Stimulated activated naive B cell treated with anti-CD40 and anti-IgM and Interleukin-4, amounts not matched to agents 10 μg/mL and 1 μg/mL and 100 μg/mL, for 72 hours (primary cell): Measurements from ENCODE around the gene NPIPA1.
"Not testable (repeated sequence)": the region's sequence is repeated elsewhere in the genome, so short reads cannot be mapped to it uniquely, and the experiment has no call there.

ENCODE experiments used
- ATAC-seq, 2 donors: fragments of 150-1000 bp; cut with Tn5 transposase; replicated peaks; 2 replicates each; pipeline ENCODE4 v1.10.0; 2021; ENCODE audit warnings: moderate library complexity in 1 of 2
- DNase-seq: peaks from one replicate; pipeline ENCODE4 v3.0.0; 2021
- H3K27ac Mint-ChIP-seq: one replicate; pipeline ENCODE4 v1.8.0; 2022; ENCODE audit warnings: mild to moderate bottlenecking, mixed read lengths
- H3K27me3 Mint-ChIP-seq, 2 donors: one replicate each; pipeline ENCODE4 v1.8.0; 2022; ENCODE audit warnings: mixed read lengths in 2 of 2
- H3K36me3 Mint-ChIP-seq, 2 donors: one replicate each; pipeline ENCODE4 v1.8.0; 2022; ENCODE audit warnings: mixed read lengths in 2 of 2, mild to moderate bottlenecking in 1 of 2
- H3K4me1 Mint-ChIP-seq, 2 donors: one replicate each; pipeline ENCODE4 v1.8.0; 2022; ENCODE audit warnings: mixed read lengths in 2 of 2, mild to moderate bottlenecking in 1 of 2
- H3K4me3 Mint-ChIP-seq, 2 donors: one replicate each; pipeline ENCODE4 v1.8.0; 2022; ENCODE audit warnings: mild to moderate bottlenecking in 2 of 2, mixed read lengths in 2 of 2, moderate library complexity in 1 of 2
- H3K9me3 Mint-ChIP-seq, 2 donors: one replicate each; pipeline ENCODE4 v1.8.0; 2022; ENCODE audit warnings: mixed read lengths in 2 of 2, mild to moderate bottlenecking in 1 of 2

The NPIPA1 gene

GRCh38 chr16:14958970-14959369, 21.7 kb downstream of the NPIPA1 start:
- Mint-ChIP-seq H3K27me3 (peaks cover 13 to 21% of the 10 kb centered on the region in 2 donors), H3K9me3 (peaks cover 4% of the 10 kb centered on the region in 2 donors), H3K27ac (no peak overlapping the region), H3K4me3 (no peak overlapping the region), H3K36me3 (peaks cover 4% of the 10 kb centered on the region in 2 donors), H3K4me1 (peaks cover 0 to 5% of the 10 kb centered on the region in 2 donors)
- no peak for DNase-seq
- no peak for ATAC-seq

GRCh38 chr16:14961405-14962186, 24.4 kb downstream of the NPIPA1 start:
- H3K27ac Mint-ChIP-seq: no peak overlapping the region
- DNase-seq (no peak), ATAC-seq (no peak)
- peaks cover 18 to 27% of the 10 kb centered on the region in 2 donors for H3K27me3 Mint-ChIP-seq
- H3K9me3 Mint-ChIP-seq: peaks cover 4% of the 10 kb centered on the region in 2 donors
- H3K4me1 Mint-ChIP-seq: no peaks in the 10 kb centered on the region
- H3K4me3 Mint-ChIP-seq: no peak overlapping the region
- H3K36me3 Mint-ChIP-seq: peaks cover 4% of the 10 kb centered on the region in 2 donors

- H3K9me3 Mint-ChIP-seq: peaks cover 4% of the 10 kb centered on the region in 2 donors
- H3K27ac Mint-ChIP-seq: no peak overlapping the region
- DNase-seq (no peak), ATAC-seq (no peak)
- no peaks in the 10 kb centered on the region for H3K4me1 Mint-ChIP-seq
- H3K27me3 Mint-ChIP-seq: peaks cover 18 to 27% of the 10 kb centered on the region in 2 donors
- no peak overlapping the region for H3K4me3 Mint-ChIP-seq
- H3K36me3 Mint-ChIP-seq: peaks cover 4% of the 10 kb centered on the region in 2 donors
These were observed 26.3 kb downstream of the NPIPA1 start for GRCh38 chr16:14963281-14964173.

- no peak for ATAC-seq
- H3K4me1 Mint-ChIP-seq: no peaks in the 10 kb centered on the region
- peaks cover 18 to 27% of the 10 kb centered on the region in 2 donors for H3K27me3 Mint-ChIP-seq
- peaks cover 4% of the 10 kb centered on the region in 2 donors for H3K9me3 Mint-ChIP-seq
- H3K4me3 Mint-ChIP-seq: no peak overlapping the region
- peaks cover 4% of the 10 kb centered on the region in 2 donors for H3K36me3 Mint-ChIP-seq
- H3K27ac Mint-ChIP-seq: no peak overlapping the region
- DNase-seq: no peak
These were observed 28.1 kb downstream of the NPIPA1 start for GRCh38 chr16:14965328-14965727.

GRCh38 chr16:14969795-14970194, 32.6 kb downstream of the NPIPA1 start:
- H3K27ac Mint-ChIP-seq, H3K9me3 Mint-ChIP-seq, H3K4me3 Mint-ChIP-seq, H3K36me3 Mint-ChIP-seq, ATAC-seq, H3K27me3 Mint-ChIP-seq, DNase-seq, H3K4me1 Mint-ChIP-seq: not testable (repeated sequence)

- H3K4me3 Mint-ChIP-seq, DNase-seq, H3K27me3 Mint-ChIP-seq, ATAC-seq, H3K36me3 Mint-ChIP-seq, H3K9me3 Mint-ChIP-seq: not testable (repeated sequence)
- Mint-ChIP-seq H3K4me1 (peaks cover 8 to 12% of the 10 kb centered on the region in 2 donors), H3K27ac (peak overlapping the region; percentile 0)
These were observed 34.5 kb downstream of the NPIPA1 start for GRCh38 chr16:14971621-14972228.

GRCh38 chr16:14973785-14974322, 36.6 kb downstream of the NPIPA1 start:
- not testable (repeated sequence) for H3K9me3 Mint-ChIP-seq, ATAC-seq, H3K27me3 Mint-ChIP-seq, H3K36me3 Mint-ChIP-seq, DNase-seq
- Mint-ChIP-seq H3K4me3 (peak overlapping the region in 1 of 2 donors; percentile 50), H3K4me1 (peaks cover 13 to 20% of the 10 kb centered on the region in 2 donors), H3K27ac (peak overlapping the region; percentile 51)

GRCh38 chr16:14974331-14974655, 37.0 kb downstream of the NPIPA1 start:
- peak overlapping the region; percentile 93 for H3K27ac Mint-ChIP-seq
- ATAC-seq: peak in 1 of 2 donors; percentile 2
- not testable (repeated sequence) for H3K27me3 Mint-ChIP-seq, DNase-seq, H3K9me3 Mint-ChIP-seq, H3K36me3 Mint-ChIP-seq
- peak overlapping the region; percentile 90 for H3K4me3 Mint-ChIP-seq
- H3K4me1 Mint-ChIP-seq: peaks cover 15 to 22% of the 10 kb centered on the region in 2 donors

- H3K4me1 Mint-ChIP-seq: peaks cover 15 to 28% of the 10 kb centered on the region in 2 donors
- not testable (repeated sequence) for H3K9me3 Mint-ChIP-seq, H3K27me3 Mint-ChIP-seq, H3K36me3 Mint-ChIP-seq
- DNase-seq (peak; percentile 99), ATAC-seq (peak; percentile 95 to 97)
- H3K4me3 Mint-ChIP-seq: peak within 1 kb of the TSS; percentile 90
- peak within 1 kb of the TSS; percentile 93 for H3K27ac Mint-ChIP-seq
These were observed 37.6 kb downstream of the NPIPA1 start, which contains the start of gene PDXDC1 for GRCh38 chr16:14974656-14975417. TSS of gene PDXDC1 (plus strand) at chr16:14975026. CDS start at chr16:14975200, 174 bp downstream.

- H3K27me3 Mint-ChIP-seq, H3K36me3 Mint-ChIP-seq, H3K9me3 Mint-ChIP-seq: not testable (repeated sequence)
- H3K27ac Mint-ChIP-seq: peak overlapping the region; percentile 93
- peak overlapping the region; percentile 90 for H3K4me3 Mint-ChIP-seq
- DNase-seq: peak; percentile 39
- H3K4me1 Mint-ChIP-seq: peaks cover 17 to 28% of the 10 kb centered on the region in 2 donors
- ATAC-seq: peak; percentile 25 to 35
These were observed 38.4 kb downstream of the NPIPA1 start for GRCh38 chr16:14975418-14976194.

GRCh38 chr16:14976971-14977736, 39.9 kb downstream of the NPIPA1 start:
- not testable (repeated sequence) for H3K36me3 Mint-ChIP-seq, H3K27me3 Mint-ChIP-seq, ATAC-seq, H3K9me3 Mint-ChIP-seq, DNase-seq
- peak overlapping the region in 1 of 2 donors; percentile 41 for H3K4me3 Mint-ChIP-seq
- H3K4me1 Mint-ChIP-seq: peaks cover 20 to 36% of the 10 kb centered on the region in 2 donors
- peak overlapping the region; percentile 25 for H3K27ac Mint-ChIP-seq

GRCh38 chr16:14978281-14978680, 41.0 kb downstream of the NPIPA1 start:
- H3K36me3 Mint-ChIP-seq, ATAC-seq, H3K9me3 Mint-ChIP-seq, H3K4me3 Mint-ChIP-seq, DNase-seq, H3K27me3 Mint-ChIP-seq, H3K27ac Mint-ChIP-seq: not testable (repeated sequence)
- H3K4me1 Mint-ChIP-seq: peaks cover 21 to 41% of the 10 kb centered on the region in 2 donors
